Measurements from ENCODE around the gene NANOS2. TPM values are rescaled to one million over a fixed set of nuclear protein-coding genes. Genes with fewer than 3 reads are reported as not detected.

Gene NANOS2
- total RNA-seq, 6 experiments from 2014 or later, result not detected

DNA sequence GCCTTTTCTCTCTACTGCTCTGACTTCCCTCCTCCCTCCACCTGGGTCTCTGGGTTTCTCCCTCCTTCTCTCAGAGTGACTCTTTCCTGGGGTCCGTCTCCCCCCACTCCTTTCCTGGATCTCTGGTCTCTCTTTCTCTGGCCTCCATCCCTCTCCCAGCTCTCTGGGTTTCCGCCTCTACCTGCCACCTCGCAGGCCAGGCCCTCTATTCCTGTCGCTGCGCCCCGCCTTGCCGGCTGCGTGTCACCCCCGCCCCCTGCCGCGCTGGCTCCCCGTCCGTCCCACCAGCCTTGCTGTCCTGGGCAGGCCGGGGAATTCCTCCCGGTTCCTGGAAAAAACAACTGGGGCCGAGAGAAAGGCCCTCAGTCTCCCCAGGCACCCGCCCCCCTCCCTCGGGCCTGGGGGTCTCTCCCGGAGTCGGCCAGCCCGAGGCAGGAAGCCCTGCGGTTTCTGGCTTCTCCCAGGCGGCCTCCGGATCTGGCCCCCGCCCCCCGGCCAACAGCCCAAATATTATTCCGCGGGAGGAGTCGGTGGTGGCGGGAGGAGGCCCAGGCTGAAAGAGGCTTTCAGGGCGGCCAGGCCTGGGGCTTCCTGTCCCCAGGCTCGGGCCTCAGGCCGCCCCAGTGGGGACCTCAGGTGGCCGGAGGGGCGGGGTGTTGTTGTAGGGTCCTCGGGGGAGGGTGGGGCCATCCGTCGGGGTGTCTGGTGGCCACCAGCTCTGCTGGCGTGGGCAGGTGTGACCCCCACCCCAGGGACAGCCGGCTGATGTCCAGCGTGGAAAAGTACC lies 38.0 kb downstream of the NANOS2 start:
- Histone ChIP-seq H3K27me3 (no peaks in the 10 kb centered on the region), H3K27ac (peak overlapping the region; percentile 87 to 92 (median 91)), H3K9me3 (no peaks in the 10 kb centered on the region), H3K4me1 (peaks cover 0 to 83% (median 37%) of the 10 kb centered on the region in 4 donors), H3K36me3 (peaks cover 0 to 2% (median 0%) of the 10 kb centered on the region in 4 donors), H3K4me3 (peak overlapping the region in 2 of 3 donors; percentile 29 to 46)
- TF ChIP-seq POLR2A (IDR thresholded peaks at IDR 0.05), result peak; percentile 78
- TF ChIP-seq, protein P1, sequence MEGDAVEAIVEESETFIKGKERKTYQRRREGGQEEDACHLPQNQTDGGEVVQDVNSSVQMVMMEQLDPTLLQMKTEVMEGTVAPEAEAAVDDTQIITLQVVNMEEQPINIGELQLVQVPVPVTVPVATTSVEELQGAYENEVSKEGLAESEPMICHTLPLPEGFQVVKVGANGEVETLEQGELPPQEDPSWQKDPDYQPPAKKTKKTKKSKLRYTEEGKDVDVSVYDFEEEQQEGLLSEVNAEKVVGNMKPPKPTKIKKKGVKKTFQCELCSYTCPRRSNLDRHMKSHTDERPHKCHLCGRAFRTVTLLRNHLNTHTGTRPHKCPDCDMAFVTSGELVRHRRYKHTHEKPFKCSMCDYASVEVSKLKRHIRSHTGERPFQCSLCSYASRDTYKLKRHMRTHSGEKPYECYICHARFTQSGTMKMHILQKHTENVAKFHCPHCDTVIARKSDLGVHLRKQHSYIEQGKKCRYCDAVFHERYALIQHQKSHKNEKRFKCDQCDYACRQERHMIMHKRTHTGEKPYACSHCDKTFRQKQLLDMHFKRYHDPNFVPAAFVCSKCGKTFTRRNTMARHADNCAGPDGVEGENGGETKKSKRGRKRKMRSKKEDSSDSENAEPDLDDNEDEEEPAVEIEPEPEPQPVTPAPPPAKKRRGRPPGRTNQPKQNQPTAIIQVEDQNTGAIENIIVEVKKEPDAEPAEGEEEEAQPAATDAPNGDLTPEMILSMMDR (IDR thresholded peaks at IDR 0.05), result no peak
- WGBS (ENCODE audit: insufficient coverage, low coverage, low lambda C conversion rate, missing lambda C conversion rate), result 2% methylated on average over 29 of the region's 41 CpGs
- intact Hi-C loops (cut with DNase I), result no loop called here
- ATAC-seq (peak; percentile 33 to 56 (median 48)), DNase-seq (peak; percentile 76 to 86 (median 82))

DNA sequence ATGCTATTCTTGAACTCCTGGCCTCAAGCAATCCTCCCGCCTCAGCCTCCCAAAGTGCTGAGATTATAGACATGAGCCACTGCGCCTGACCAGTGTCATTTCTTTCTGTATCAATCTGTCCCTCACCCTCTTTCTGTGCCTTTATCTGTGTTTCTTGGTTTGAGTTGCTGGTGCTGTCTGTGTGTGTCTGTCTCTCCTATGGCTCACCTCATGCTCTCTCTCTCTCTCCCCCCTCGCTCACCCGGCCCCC lies 38.5 kb downstream of the NANOS2 start:
- no peak for TF ChIP-seq POLR2A (IDR thresholded peaks at IDR 0.05)
- TF ChIP-seq, protein P1 (IDR thresholded peaks at IDR 0.05), result no peak
- DNase-seq (no peak), ATAC-seq (peak in 2 of 4 donors; percentile 1 to 2)
- H3K9me3 ChIP-seq, result no peaks in the 10 kb centered on the region
- no peak overlapping the region for H3K4me3 ChIP-seq
- peaks cover 0 to 2% (median 0%) of the 10 kb centered on the region in 4 donors for H3K36me3 ChIP-seq
- 36% methylated on average over 4 of the region's 4 CpGs for WGBS (ENCODE audit: insufficient coverage, low coverage, low lambda C conversion rate, missing lambda C conversion rate)
- intact Hi-C loops (cut with DNase I), result no loop called here
- H3K27ac ChIP-seq, result peak overlapping the region; percentile 87 to 92 (median 91)
- peaks cover 0 to 78% (median 34%) of the 10 kb centered on the region in 4 donors for H3K4me1 ChIP-seq
- no peaks in the 10 kb centered on the region for H3K27me3 ChIP-seq

DNA sequence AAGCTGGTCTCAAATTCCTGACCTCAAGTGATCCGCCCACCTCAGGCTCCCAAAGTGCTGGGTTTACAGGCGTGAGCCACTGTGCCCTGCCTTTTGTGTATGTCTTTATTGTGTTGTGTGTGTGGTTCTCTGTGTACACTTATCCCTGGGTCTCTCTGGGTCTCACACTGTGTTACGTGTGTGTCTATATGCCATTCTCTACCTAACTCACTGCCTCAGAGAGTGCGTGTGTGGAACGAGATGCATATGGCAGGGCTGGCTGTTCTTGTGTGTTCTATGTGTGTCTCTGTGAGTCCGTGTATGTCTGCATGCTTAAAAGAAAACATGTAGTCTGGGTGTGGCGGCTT lies 40.0 kb downstream of the NANOS2 start:
- intact Hi-C loops (cut with DNase I), result no loop called here
- no peak for DNase-seq
- H3K27ac ChIP-seq, result peak overlapping the region; percentile 43 to 91 (median 47)
- no peaks in the 10 kb centered on the region for H3K9me3 ChIP-seq
- 43% methylated on average over 5 of the region's 7 CpGs for WGBS (ENCODE audit: insufficient coverage, low coverage, low lambda C conversion rate, missing lambda C conversion rate)
- no peak for ATAC-seq
- H3K27me3 ChIP-seq, result no peaks in the 10 kb centered on the region
- peaks cover 0 to 65% (median 26%) of the 10 kb centered on the region in 4 donors for H3K4me1 ChIP-seq
- peaks cover 0 to 2% (median 0%) of the 10 kb centered on the region in 4 donors for H3K36me3 ChIP-seq
- H3K4me3 ChIP-seq, result peak overlapping the region in 2 of 3 donors; percentile 13 to 14
- TF ChIP-seq, protein P1 (IDR thresholded peaks at IDR 0.05), result no peak
- no peak for TF ChIP-seq POLR2A (IDR thresholded peaks at IDR 0.05)

DNA sequence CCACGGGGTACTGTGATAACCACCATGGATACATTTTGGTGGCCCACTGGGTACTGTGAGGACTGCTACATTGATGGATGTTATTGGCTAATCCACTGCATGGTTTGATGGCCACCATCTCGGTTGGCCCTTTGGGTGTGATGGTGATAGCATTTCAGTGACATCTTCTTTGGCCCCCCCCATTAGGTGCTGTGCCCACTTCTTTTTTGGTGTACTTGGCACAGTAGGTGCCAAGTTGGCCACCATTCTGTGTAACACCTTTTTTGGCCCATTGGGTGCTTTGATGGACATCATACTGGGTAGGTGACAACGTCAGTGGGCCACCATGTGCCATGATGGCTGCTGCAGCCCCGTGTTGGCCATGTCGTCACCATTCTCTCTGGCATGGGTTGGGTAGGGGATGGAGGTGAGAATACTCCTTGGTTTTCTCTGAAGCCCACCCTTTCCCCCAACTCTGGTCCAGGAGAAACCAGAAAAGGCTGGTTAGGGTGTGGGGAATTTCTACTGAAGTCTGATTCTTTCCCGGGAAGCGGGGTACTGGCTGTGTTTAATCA lies 41.3 kb downstream of the NANOS2 start:
- Histone ChIP-seq H3K4me1 (peaks cover 0 to 56% (median 20%) of the 10 kb centered on the region in 4 donors), H3K27ac (peak overlapping the region; percentile 4 to 91 (median 29)), H3K9me3 (no peaks in the 10 kb centered on the region), H3K36me3 (peaks cover 0 to 2% (median 0%) of the 10 kb centered on the region in 4 donors), H3K4me3 (peak overlapping the region in 1 of 3 donors; percentile 6), H3K27me3 (no peaks in the 10 kb centered on the region)
- no peak for DNase-seq
- WGBS (ENCODE audit: insufficient coverage, low coverage, low lambda C conversion rate, missing lambda C conversion rate), result 16% methylated on average over 4 of the region's 7 CpGs
- no peak for ATAC-seq
- intact Hi-C loops (cut with DNase I), result no loop called here
- TF ChIP-seq, protein P1 (IDR thresholded peaks at IDR 0.05), result no peak
- TF ChIP-seq POLR2A (IDR thresholded peaks at IDR 0.05), result no peak

All from right lobe of liver (tissue), 6 donors.